NCI-H345 treated with DMSO at 0.1 percent for 48 hours (cell line): Measurements from ENCODE around the gene SFT2D1.
A peak's percentile ranks its signal among the peaks of the same experiment; 100 is the strongest.
"Not testable (repeated sequence)": the region's sequence is repeated elsewhere in the genome, so short reads cannot be mapped to it uniquely, and the experiment has no call there.

Source experiments
- DNase-seq: peaks from one replicate; lab custom pipeline; 2025; ENCODE audit not compliant: unreplicated experiment; lab: John Stamatoyannopoulos, UW

Gene SFT2D1

DNA sequence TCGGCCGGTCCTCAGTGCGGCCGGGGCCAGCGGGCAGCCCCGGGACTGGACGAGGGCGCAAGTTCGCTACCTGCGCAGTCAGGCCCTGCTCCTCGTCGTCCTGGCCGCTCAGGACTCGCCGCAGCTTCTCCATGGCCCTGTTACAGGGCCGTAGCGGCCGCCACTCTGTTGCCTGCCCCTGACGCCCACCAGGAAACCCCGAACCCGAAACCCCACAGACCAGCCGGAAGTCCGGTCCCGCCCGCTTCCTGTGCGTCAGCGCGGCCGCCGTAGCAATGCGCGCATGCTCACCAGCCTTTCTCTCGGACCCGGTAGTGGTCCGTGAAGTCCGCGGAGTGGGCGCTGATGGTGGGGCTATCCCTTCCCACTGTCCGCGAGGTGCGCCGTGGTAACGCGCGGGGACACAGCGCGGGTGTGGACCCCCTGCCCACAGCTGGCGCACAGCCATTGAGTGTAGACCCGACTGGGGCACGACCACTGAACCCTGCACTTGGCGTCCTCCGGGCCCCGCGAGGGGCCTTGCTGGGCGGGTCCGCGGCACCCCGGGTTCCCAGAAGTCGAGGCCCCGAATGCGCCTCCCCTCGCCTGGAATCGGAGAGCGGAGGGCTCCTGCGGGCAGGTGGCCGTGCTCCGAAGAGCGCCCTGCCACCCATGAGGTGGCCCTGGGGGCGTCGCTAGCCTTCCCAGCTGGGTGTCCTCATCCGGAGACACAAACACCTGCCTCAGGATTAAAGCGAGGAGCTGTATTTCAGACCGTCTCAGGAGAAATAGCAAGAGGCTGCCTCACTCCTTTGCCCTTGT is at the start of gene SFT2D1:
Gene SFT2D1, minus strand, starts transcription at position 197 of the 801 bp plus-strand sequence. Its CDS starts 64 bp downstream, at position 133.
- DNase-seq: peak; percentile 58

DNA sequence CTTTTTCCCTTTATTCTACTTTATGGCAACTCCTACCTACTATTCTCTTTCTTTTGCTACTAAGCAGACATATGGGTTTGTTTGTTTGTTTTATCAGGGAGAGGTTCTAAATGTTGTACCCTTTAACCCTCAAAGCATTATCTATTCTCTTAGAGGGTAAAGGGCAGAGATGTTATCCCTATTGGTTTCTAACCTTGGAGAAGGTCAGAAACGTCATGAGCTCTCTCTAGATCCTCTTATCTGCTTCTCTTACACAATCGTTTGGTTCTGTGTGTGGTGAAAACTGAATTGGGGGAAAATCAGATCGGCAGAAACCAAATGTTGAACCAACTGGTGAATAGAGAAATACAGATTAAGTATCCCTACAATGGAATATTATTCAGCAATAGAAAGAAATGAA is 46.8 kb upstream of the SFT2D1 start:
- no peak for DNase-seq

DNA sequence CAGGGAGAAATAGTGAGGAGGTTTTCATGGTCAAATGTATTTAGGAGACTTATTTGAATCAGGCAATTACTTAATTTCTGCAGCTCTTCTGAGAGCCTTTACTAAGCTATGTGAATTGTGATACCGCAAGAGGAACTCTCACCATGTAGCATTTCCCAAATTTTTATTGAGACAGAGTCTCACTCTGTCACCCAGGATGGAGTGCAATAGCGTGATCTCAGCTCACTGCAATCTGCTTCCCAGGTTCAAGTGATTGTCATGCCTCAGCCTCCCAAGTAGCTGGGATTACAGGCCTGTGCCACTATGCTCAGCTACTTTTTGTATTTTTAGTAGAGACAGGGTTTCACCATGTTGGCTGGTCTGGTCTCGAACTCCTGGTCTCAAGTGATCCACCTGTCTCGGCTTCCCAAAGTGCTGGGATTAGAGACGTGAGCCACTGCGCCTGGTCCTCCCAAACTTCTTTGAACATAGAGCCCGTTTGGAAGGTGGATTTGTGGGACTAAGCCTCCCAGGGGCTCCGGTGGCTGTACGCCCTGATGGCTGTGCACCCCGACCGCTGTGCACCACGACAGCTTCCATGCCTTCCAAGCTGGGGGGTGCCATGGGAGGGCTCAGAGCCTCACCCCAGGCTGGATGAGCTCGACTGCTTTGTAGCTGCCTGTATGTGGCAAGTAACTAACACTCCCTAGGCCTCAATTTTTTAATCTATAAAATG is 46.1 kb upstream of the SFT2D1 start:
- no peak for DNase-seq

DNA sequence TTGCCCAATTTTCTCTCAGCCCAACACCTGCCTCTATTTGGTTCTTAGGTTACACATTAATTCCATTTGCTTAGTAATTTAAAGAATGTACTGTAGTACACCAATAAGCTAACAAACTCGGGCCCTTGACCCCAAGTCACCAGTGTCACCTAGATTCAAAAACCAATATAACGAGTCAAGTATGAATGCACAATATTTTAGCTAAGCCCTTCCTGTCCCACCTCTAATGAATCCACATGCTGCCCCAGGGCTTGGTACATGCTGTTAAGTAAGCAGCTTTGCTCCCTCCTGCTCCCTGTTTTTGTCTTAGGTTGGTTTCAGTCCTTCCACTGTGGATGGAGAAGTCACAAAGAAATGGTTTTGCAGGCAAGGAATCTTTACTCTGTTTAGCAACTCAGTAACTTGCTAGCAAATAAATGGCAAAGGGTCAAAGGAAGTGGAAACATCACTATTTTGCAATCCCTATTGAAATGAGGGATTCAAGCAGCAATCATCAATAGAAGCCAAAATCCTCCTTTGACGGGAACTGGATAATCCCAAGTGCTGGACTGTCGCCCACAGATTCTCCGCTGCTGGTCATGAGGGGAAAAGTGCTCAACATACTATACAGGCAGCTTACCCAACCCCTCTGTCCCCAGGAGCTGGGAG is 45.4 kb upstream of the SFT2D1 start:
- DNase-seq: no peak

DNA sequence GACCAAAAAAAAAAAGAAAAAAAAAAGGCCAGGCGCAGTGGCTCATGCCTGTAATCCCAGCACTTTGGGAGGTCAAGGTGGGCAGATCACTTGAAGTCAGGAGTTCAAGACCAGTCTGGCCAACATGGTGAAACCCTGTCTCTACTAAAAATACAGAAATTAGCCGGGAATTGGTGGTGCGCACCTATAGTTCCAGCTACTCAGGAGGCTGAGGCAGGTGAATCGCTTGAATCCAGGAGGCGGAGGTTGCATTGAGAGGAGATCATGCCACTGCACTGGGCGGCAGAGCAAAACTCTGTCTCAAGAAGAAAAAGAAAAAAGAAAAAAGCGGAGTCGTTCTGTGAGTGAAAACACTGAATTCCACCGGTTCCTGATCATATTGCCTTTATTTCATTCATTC is 44.8 kb upstream of the SFT2D1 start:
- not testable (repeated sequence) for DNase-seq

DNA sequence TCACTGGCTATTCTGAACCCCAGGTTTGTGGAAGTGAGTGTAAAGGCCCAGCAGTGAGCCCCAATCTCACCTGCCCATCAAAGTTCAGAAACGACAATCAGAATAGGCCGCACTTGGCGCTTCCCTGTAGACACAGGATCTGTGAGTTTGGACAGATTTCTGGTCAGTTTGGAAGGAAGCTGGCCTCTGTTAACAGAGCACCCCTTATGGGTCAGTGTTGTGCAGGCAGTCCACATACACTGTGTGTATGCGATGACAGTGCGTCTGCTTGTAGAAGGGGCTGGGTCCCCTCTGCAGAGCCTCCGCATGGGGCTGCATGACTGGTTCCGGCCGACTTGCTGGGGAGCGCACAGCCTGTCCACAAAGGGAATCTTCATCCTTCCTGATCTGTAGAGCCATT is 43.8 kb upstream of the SFT2D1 start:
- no peak for DNase-seq

DNA sequence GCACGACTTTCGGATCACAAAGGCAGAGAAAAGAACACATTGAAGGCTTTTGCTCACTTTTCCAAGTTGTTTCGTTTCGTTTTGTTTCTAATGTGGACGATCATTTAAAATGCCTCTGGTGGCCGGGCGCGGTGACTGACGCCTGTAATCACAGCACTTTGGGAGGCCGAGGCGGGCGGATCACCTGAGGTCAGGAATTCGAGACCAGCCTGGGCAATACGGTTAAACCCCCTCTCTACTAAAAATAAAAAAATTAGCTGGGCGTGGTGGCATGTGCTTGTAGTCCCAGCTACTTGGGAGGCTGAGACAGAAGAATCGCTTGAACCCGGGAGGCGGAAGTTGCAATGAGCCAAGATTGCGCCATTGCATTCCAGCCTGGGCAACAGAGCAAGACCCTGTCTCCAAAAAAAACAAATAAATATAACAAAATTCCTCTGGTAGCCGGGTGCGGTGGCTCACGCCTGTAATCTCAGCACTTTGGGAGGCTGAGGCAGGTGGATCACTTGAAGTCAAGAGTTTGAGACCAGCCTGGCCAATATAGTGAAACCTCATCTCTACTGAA is 41.5 kb upstream of the SFT2D1 start:
- not testable (repeated sequence) for DNase-seq

DNA sequence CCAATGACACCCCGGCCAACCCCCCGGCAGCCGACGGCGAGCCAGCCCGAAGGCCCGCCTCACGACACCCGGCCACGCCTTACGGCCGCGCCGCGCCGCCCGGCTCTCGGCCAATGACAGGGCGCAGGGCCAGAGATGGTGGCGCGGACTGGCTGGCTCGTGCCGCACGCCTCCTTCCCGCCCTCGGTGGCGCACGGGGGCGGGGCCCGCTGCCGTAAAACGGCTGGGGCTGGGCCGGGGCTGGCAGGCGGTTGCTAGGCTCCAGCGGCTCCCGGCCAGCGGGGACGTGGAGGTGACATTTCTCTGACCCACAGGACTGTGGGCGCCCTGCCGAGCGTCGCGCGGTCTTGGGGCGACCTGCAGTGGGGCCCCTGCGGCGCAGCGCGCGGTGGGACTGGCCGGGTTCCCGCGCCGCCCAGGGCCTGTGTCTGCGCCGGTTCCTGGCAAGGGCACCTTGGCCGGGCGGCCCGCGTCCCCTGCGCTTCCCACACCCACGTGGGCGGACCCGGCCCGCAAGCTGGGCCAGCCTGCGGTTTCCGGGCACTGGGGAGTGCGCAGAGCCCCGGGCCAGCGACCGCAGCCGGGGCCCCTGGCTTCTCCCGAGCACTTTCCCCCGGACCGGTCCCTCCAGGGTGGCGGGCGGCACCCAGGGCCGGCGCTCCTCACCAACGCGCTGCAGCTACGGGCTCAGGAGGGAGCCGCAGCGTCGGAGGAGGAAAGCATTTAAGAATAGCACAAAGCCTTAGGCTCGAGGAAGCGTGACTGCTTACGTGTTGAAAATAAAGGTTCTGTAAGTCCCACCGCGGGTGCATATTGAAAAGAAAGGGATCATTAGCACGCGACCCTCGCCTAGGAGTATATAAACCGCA is 40.8 kb upstream of the SFT2D1 start, which contains the start of gene MPC1:
Gene MPC1, minus strand, starts transcription at position 8 of the 869 bp plus-strand sequence. CDS start 64 bp downstream, outside the sequence.
- DNase-seq: peak; percentile 89

DNA sequence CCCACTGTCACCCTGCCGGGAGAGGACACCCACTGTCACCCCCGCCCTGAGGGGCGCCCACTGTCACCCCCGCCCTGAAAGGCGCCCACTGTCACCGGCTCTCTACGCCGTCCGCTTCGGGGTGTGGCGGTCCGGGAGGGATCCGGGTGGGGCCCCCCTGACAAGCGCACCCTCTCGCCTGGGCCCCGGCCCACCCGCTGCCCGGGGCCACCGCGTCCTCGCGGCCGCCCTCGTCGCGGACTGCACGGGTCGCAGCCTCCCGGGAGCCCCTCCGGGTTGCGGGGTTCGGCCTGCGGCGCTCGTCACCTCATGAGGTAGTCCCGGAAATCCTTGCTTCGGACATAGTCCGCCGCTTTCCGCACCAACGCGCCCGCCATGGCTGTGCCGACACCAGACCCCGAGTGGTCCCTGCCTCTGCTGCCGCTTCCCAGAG is 40.2 kb upstream of the SFT2D1 start:
- no peak for DNase-seq

DNA sequence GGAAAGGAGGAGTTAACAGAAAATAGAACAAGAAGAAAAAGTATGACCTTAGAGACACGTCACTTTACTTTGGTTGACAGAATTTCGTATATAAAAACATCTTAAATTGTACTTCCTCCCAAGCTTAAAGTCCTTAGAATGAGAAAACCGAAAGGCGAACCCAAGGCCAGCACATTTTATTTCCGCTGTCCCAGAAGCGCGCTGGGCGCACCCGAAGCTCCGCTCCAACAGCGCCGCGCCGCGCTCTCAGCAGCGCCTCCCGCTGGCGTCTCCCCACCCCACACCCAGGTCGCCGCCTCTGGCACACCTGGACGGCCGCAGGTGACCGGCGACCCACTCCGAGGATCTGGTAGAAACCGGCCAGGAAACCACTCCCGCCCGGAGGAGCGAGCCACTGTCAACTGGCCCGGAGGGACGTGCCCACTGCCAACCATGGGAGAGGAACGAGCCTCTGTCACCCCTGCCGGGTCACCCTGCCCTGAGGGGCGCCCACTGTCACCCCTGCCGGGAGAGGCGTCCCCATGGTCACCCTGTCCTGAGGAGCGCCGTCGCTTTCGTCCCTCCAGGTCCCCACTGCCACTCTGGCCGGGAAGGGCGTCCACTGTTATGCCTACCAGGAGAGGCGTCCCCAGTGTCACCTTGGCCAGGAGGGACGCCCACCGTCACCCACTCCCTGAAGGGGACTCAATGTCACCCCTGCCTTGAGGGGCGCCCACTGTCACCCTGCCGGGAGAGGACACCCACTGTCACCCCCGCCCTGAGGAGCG is 39.6 kb upstream of the SFT2D1 start:
- DNase-seq: peak; percentile 62

DNA sequence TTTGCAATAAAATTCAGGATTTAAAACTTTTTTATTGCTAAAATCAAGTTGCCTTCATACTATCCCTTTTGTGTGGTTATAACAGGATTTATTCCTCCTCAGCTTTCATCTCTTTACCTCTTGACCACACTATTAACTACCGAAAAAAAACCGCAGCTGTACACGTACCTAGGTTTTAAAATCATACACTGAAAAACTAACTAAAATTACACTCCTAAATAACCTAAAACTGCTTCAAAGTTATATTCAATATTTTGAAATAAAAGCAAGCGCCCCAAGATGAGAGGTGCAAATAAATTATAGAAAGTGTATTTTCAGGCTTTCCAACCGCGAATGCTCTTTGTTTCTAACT is 39.0 kb upstream of the SFT2D1 start:
- DNase-seq: no peak

DNA sequence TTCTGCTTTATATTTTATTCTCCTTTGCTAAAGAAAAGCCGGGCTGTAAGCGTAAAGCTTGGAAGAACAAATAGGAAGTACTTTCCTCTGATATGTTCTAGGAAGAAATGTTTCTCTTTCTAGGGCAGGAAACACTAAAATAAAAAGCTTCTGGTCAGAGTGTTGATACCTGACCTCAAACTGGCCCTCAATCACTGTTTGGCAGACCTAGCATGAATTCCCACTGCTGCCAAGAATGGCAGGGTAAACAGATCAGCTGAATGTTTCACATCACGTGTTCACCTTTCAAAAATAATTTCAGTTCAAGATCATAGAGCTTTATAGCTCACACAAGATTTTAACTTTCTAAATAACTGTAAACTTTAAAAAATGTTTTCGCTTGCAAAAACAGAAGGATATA is 37.5 kb upstream of the SFT2D1 start:
- no peak for DNase-seq

DNA sequence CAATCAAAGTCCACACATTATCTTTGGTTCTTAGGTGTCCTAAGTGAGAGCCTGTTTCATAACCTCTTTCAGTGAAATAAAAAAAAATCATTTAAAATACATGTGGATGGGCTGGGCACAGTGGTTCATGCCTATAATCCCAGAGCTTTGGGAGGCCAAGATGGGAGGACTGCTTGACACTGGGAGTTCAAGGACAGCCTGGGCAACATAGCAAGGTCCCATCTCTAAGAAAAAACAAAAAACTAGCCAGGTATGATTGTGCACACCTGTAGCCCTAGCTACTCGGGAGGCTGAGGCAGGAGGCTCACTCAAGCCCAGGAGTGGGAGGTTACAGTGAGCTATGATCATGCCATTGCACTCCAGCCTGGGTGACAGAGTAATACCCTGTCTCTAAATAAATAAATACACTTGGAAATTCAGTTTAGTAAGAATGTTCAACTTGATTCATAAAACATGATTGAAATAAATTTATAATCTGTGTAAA is 36.8 kb upstream of the SFT2D1 start:
- DNase-seq: no peak

DNA sequence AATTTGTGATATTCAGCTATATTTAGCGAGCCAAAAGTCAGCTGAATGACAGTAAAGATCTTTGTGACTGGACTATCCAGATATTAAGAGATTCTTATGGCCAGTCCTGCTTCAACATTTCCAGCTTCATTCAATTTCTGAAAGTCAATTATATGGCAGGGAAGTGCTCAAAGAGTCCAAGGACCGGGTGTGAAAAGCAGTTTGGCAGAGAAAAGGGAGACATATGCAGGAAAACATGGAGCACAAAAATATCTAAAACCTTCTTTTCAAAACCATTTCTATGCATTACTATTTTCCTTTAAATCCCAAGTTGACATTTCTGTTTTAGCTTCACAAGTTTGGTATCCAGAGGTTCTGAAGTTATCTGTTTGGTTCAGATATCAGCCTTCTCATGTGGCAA is 35.4 kb upstream of the SFT2D1 start:
- DNase-seq: no peak

DNA sequence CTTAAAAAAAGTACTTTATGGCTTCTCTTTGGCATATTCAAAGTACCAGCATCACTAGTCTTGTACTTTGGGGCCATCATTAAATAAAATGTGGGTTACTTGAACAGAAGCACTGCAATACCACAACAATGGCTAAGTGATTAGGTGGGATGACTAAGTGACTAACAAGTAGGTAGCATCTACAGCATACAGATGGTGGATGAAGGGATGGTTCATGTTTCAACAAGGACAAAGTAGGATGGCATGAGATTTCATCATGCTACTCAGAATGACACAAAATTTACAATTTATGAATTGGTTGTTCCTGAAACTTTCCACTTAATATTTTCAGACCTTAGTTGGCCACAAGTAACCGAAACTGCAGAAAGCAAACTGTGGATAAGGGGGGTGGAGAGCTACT is 32.7 kb upstream of the SFT2D1 start:
- DNase-seq: no peak

DNA sequence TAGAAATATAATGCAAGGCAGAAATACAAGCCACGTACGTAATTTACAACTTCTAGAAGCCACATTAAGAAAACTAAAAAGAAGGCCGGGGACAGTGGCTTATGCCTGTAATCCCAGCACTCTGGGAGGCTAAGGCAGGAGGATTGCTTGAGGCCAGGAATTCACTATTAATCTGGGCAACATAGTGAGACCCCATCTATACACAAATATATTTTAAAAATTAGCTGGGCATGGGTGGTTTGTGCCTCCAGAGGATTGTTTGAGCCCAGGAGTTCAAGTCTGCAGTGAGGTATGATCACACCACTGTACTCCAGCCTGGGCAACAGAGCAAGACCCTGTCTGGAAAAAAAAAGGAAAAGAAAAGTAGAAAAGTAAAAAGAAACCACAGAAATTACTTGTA is 28.1 kb upstream of the SFT2D1 start:
- no peak for DNase-seq

DNA sequence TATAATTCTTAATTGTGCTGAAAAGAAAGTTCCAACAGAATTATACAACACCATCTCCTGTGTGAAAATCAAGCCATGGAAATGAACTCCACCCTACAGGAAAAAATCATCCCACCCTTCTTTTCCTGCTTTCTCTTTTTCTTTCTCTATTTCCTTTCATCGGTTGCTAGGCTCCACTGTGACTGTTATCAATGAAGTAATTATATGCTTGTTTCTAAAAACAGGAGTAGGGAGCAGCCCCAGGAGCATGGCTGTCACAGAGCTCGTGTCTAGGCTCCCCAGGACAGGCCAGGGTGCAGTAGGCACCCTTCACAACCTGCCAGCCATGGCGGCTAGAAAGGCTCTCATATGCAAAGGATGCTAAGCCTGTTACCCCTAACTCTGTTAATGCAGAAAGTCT is 27.4 kb upstream of the SFT2D1 start:
- DNase-seq: no peak

DNA sequence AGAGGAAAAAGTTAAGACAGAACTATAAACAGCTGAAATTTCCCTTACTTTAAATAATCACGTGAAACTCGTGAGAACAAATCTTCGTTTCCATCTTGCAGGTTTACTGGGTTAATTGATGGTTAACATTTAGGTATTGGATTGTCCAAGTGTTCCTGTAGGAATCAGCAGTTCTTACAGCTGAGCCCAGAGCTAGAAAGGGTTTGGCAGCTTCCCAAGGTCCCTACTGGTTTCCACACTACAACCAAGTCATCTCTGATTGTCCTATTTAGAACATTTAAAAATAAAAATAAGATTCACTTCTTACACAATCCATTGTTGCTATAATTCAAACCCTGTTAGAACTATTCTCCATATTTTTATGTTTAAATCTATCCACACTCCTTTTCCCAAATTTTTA is 24.6 kb upstream of the SFT2D1 start:
- no peak for DNase-seq

DNA sequence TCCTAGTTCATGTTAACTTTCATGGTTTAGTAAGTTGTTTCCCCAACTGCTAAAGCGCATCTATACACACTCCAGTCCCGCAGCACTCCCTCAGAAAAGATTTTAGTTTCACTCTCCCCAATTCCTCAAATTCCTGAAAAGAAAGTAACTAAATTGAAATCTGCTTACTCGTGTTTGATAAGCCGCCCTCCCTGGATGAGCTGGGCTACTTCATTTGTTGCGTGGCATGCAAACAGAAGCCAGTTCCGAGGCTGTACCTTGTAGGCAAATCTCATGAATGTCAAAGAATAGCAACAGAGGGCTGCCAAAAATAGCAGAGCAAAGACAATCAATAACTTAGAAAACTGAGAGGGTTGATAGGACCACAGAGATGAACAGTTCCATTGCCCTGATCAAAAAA is 23.5 kb upstream of the SFT2D1 start:
- no peak for DNase-seq

DNA sequence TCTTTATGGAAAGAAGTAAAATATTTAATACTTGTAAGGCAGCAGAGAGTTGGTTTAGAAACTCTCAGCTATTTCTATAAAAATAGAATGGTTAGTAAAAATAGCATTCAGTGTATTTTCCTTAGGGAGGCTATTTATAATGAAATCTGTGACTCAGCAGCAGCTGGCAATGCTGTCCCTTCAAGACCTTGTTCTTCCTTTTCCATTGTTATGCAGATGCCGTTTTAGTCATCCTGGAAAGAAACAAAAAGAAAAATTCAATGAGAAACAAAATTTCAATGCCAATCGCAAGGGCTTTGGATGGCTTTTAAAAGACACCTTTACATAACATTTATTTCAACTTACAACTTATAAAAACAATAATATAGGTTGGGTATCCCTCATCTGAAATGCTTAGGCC is 22.9 kb upstream of the SFT2D1 start:
- no peak for DNase-seq
